Measurements from ENCODE around the gene ATG7. TPM values are rescaled to one million over a fixed set of nuclear protein-coding genes. Genes with fewer than 3 reads are reported as not detected.
"Not testable (repeated sequence)": the region's sequence is repeated elsewhere in the genome, so short reads cannot be mapped to it uniquely, and the experiment has no call there.

The ATG7 gene
- total RNA-seq, 1 donor from 2014 or later: 62.9 TPM

DNA sequence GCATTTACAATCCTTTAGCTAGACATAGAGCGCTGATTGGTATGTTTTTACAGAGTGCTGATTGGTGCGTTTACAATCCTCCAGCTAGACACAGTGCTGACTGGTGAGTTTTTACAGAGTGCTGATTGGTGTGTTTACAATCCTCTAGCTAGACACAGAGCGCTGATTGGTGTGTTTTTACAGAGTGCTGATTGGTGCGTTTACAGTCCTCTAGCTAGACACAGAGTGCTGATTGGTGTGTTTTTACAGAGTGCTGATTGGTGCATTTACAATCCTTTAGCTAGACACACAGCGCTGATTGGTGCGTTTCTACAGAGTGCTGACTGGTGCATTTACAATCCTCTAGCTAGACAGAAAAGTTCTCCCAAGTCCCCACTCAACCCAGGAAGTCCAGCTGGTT is 76.7 kb downstream of the ATG7 start:
- not testable (repeated sequence) for DNase-seq (ENCODE audit: low spot score)

- DNase-seq (ENCODE audit: low spot score): no peak
Observed at GRCh38 chr3:11349446-11349845, 77.2 kb downstream of the ATG7 start.

GRCh38 chr3:11350374-11350773 is 78.2 kb downstream of the ATG7 start:
- DNase-seq (ENCODE audit: low spot score): no peak

DNA sequence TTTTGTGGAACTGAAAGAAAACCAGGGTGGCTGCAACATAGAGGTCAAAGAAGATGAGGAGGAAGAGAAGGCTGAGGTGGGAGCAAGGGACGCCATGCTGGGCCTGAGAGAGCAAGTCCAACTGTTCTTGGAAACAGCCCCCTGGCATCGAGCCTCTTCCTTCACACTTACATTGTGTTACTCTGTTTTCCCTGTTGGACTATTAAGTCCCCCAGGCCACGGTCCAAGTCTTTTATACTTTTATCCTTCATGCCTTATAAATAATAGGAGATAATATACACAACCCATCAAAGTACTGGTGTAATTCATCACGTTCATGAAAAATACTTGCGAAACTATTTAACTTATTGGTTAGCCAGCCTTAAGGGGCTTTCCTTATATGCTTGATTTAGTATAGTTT is 79.3 kb downstream of the ATG7 start:
- DNase-seq (ENCODE audit: low spot score): no peak

DNA sequence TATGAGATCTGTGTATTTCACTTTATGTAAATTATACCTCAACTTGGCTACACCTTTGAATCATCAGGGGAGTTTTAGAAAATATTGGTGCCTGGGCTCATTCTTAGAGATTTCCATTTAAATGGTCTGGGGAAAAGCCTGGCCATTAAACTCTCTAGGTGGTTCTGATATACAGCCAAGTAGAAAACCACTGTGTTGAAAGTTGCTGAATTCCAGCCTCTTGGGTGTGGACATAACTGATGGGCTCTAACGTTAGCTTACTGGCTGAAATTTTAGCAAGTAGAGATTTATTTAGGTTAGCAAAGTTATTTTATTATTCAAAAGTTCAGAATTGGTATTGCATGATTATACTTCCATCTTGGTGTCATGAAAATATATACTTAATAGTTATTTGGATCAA is 84.1 kb downstream of the ATG7 start:
- DNase-seq (ENCODE audit: low spot score): no peak

GRCh38 chr3:11362600-11362999 is 90.4 kb downstream of the ATG7 start:
- no peak for DNase-seq (ENCODE audit: low spot score)

DNA sequence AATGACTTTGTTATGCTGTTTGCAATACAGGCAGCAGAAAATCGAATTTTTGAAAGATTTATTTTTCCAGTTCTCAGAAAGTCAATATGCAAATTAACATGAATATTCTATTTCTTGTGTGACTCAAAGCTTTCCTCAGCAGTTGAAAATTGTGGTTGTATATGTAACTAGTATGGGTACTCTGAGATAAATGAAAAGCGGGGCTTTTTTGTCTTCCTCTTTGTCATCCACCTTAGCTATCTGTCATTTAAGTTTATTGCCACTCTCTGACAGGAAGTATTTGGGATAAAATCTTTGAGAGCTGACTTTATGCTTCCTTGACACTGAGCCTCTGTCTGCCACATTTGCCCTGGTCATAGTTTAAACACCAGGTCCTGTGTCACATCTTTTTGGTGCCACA is 91.5 kb downstream of the ATG7 start:
- DNase-seq (ENCODE audit: low spot score): no peak

GRCh38 chr3:11364181-11364580 is 92.0 kb downstream of the ATG7 start:
- DNase-seq (ENCODE audit: low spot score): no peak

- peak; percentile 56 for DNase-seq (ENCODE audit: low spot score)
Observed at GRCh38 chr3:11367143-11367693, 95.0 kb downstream of the ATG7 start.

GRCh38 chr3:11370191-11370590 is 98.0 kb downstream of the ATG7 start:
- no peak for DNase-seq (ENCODE audit: low spot score)

DNA sequence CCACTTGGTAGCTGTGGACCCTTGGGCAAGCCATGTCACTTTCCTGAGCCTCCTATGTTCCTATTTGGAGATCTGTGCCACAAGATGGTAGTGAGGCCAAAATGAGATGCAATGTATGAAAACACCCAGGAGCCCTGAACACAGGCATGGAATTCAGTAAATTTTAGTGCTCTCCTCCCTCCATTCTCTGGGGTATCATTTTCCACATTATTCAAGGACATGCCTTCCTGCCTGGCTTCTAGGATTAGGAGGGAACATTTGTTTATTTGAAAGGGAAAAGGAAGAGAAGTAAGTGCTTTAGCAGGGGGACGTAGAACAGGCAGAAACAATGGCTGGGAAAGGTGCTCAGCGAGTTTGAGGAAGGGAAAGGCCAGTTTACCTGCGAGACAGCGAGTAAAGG is 98.8 kb downstream of the ATG7 start:
- DNase-seq (ENCODE audit: low spot score): no peak

DNA sequence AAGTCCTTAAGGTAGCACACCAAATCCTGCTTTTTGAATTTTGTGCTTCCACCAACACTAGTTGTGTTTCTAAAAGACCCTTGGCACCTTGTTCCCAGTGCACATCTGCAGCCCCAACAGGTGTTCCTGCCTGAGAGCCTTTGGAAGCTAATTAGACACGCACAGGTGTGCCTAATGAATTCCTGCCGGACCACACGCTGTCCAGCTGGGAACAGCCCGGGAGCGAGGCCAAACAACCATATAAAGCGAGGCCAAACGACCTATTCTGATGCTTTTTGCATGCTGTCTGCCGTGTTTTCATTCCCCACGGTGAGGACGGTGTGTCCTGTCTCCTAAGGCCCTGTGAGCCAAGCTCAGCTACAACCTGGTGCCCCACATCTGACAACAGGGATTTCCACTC is 99.5 kb downstream of the ATG7 start:
- no peak for DNase-seq (ENCODE audit: low spot score)

GRCh38 chr3:11373235-11373634 is 101.0 kb downstream of the ATG7 start:
- no peak for DNase-seq (ENCODE audit: low spot score)

GRCh38 chr3:11373654-11374053 is 101.5 kb downstream of the ATG7 start:
- DNase-seq (ENCODE audit: low spot score): no peak

- DNase-seq (ENCODE audit: low spot score): no peak
Observed at GRCh38 chr3:11375333-11376088, 103.3 kb downstream of the ATG7 start.

- DNase-seq (ENCODE audit: low spot score): no peak
Observed at GRCh38 chr3:11377719-11378118, 105.5 kb downstream of the ATG7 start.

DNA sequence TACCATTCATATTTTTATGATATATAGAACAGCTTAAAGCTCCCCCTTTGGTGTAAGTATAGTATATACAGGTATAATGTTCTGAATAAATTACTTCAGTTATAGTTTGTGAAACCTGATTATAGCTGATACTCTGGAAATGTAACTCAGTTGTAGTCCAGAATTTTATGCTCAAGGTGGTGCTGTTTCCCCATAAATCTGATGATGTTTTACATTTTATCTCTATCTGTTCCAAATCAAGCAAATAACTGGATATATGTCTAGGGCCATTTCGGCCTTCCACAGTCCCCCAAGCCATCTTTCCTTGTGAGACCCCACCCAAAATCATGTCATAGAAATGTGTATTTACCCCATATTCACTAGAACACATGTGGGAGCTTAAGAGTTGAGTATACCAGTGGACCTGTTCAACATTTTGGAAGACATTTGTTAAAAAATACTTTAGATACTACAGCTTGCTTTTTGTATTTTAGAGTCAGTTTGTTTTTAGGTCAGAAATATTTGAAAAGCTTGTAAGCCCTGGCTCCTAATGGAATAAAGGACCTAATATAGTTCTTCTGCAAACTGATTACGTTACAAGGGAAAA is 107.1 kb downstream of the ATG7 start:
- DNase-seq (ENCODE audit: low spot score): no peak

DNA sequence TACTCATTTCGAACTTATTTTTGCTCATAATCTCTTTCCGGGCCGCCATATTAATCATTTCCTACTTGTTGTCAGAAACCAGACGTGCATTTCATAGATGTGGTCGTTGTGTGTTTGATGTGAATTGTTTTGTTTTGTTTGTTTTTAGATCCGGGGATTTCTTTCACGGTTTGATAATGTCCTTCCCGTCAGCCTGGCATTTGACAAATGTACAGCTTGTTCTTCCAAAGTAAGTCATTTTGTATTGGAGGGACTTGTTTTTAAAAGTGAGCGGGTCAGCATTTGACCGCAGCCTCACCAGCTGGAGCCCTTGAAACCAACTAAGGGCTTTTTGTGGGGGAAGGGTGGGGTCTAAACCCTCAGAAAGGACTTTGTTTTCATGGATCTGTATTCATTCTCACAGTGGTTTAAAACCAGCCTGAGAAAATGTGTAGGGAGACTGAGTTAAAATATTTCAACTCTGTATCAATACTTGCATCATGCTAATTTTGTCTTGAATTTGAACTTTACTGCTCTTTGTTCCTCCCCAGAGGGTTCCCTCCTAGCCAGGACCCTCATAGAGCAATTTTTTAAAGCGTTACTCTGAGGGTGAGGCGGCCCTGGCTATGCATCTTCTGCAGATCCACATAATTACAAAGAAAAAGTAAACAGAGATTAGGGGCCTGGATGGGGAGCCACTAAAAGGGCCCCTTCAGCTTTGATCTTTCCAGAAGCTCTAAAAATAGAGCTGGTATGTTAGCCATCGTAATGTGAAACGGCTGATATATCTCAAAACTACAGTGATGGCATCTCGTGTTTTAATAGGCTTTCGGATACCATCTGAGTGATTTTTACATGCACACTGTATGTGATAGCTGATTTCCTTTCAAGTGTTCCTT is 107.9 kb downstream of the ATG7 start:
- no peak for DNase-seq (ENCODE audit: low spot score)

- no peak for DNase-seq (ENCODE audit: low spot score)
Observed at GRCh38 chr3:11381141-11381540, 108.9 kb downstream of the ATG7 start.

- DNase-seq (ENCODE audit: low spot score): no peak
Observed at GRCh38 chr3:11381563-11381962, 109.4 kb downstream of the ATG7 start.

DNA sequence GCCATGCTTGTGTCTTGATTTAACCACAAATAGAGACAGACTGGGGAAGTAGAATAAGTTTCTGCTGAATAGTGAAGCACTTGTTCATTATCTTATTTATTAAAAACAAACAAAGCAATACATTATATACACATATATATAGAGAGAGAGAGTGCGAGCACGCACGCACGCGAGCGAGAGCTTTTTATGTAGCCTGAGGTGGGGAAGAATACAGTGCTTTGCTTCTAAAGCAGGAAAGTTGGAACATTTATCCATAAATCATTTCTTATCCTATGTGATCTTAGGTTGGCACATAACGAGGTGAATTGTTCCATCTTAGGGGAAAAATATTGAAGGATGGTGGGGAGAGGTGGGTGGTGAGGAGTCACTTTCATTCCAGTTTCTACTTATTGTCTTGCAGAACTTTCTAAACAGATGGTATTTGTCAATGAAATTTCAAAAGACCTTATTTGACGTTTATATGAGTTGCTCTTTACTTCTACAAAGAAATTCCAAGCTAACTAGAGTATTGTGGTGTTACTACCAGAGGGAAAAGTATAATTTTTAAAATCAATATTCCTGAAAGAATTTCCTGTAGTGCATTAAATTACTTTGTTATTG is 110.0 kb downstream of the ATG7 start:
- no peak for DNase-seq (ENCODE audit: low spot score)

- no peak for DNase-seq (ENCODE audit: low spot score)
Observed at GRCh38 chr3:11384074-11384473, 111.9 kb downstream of the ATG7 start.

All from ureter (tissue), 1 donor.